Epithelial cell of esophagus (primary cell): Measurements from ENCODE around the gene SOD2.
A peak's percentile ranks its signal among the peaks of the same experiment; 100 is the strongest.
"Not testable (repeated sequence)": the region's sequence is repeated elsewhere in the genome, so short reads cannot be mapped to it uniquely, and the experiment has no call there.

Source experiments
- DNase-seq: peaks from one replicate; pipeline ENCODE4 v3.0.0; 2010; ENCODE audit warnings: low read depth
- H3K4me3 ChIP-seq: 2 replicates; pipeline ENCODE4 v1.5.1; 2011; ENCODE audit warnings: mild to moderate bottlenecking, low read length, control low read depth
- CTCF ChIP-seq: IDR thresholded peaks from 2 replicates; pipeline ENCODE4 v1.5.1; 2011; ENCODE audit warnings: low read depth, mild to moderate bottlenecking, low read length, control low read depth, inconsistent platforms; ENCODE audit not compliant: insufficient read depth; ENCODE audit errors: missing control alignments

The SOD2 gene

DNA sequence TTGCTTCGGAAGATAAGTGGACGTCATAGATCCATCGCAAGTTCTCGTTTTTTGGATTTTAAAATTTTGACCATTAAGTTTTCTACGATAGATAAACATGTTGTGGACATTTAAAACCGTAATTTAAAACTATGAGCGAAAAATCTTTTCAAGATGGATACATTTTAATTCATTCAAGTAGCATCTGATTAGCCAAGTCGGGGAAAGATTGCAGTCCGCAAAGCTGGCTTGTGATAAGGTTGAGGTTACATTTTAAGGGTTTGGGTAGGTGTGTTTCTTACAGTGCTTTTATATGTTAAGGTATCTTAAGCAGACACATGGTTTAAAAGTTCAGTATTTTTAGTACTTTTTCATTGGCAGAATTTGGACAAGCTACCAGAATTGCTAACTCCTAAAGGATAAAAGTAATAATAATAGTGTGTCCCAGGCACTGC is 35.5 kb upstream of the SOD2 start:
- DNase-seq: peak; percentile 13
- TF ChIP-seq CTCF: no peak
- H3K4me3 ChIP-seq: peak overlapping the region; percentile 84

GRCh38 chr6:159727717-159728445 is 34.8 kb upstream of the SOD2 start:
- H3K4me3 ChIP-seq: peak overlapping the region; percentile 84
- no peak for TF ChIP-seq CTCF
- DNase-seq: peak; percentile 22

- H3K4me3 ChIP-seq: peak within 1 kb of the TSS; percentile 84
- TF ChIP-seq CTCF: no peak
- DNase-seq: peak; percentile 98
Measured at GRCh38 chr6:159726918-159727716, 34.1 kb upstream of the SOD2 start, which contains the start of gene WTAP. Gene WTAP (plus strand): TSS chr6:159727506. CDS start chr6:159736266, 8,760 bp downstream.

GRCh38 chr6:159726255-159726917 is 33.3 kb upstream of the SOD2 start:
- TF ChIP-seq CTCF: no peak
- H3K4me3 ChIP-seq: peak overlapping the region; percentile 79
- DNase-seq: no peak

DNA sequence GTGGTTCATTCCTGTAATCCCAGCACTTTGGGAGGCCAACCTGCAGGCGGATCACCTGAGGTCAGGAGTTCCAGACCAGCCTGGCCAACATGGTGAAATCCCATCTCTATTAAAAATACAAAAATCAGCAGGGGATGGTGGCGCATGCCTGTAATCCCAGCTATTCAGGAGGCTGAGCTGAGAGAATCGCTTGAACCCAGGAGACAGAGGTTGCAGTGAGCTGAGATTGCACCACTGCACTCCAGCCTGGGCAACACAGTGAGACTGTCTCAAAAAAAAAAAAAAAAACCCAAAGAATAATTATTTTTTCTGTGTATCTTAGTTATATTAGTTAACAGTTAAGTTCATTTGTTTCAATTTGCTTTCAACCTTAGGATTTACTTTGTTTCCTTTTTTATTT is 32.2 kb upstream of the SOD2 start:
- not testable (repeated sequence) for DNase-seq, H3K4me3 ChIP-seq

DNA sequence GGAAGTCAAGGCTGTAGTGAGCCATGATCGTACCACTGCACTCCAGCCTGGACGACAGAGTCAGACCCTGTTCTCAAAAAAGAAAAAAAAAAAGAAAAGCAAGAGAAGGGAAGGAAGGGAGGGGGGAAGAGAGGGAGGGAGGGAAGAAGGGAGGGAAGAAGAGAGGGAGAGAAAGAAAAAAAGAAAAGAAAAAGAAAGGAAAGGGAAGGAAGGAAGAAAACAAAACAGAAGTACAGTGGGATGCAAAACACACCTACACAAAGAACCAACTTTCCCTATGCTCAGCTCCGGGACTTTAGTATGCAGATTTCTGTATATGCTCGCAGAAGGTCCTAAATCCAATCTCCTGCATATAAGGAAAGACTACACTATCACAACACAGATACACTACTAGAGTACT is 31.7 kb upstream of the SOD2 start:
- no peak overlapping the region for H3K4me3 ChIP-seq
- DNase-seq: no peak
- TF ChIP-seq CTCF: no peak

DNA sequence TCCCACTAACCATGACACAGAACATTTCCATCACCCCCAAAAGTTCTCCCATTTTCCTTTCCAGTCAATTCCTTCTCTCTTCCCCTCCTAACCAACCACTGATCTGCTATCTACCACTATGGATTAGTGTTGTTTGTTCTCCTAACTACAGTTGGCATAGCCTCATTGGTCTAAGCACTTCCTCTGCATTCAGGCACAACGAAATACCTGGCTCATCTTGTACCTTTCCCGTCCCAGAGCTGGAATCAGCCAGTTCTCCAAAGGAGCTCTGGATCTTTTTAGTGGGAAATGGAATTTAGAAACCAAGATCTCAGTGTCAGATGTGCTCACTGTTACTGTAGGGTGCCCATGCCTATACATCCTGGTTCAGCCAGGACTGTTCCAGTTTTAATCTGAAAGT is 30.2 kb upstream of the SOD2 start:
- DNase-seq: no peak
- H3K4me3 ChIP-seq: no peak overlapping the region
- no peak for TF ChIP-seq CTCF
